ENCODE measurements around the gene BPTF. TPM values are rescaled to one million over a fixed set of nuclear protein-coding genes. Genes with fewer than 3 reads are reported as not detected.
"Not testable (repeated sequence)": the region's sequence is repeated elsewhere in the genome, so short reads cannot be mapped to it uniquely, and the experiment has no call there.

The BPTF gene
- polyA plus RNA-seq, 1 donor: 58.3 TPM

DNA sequence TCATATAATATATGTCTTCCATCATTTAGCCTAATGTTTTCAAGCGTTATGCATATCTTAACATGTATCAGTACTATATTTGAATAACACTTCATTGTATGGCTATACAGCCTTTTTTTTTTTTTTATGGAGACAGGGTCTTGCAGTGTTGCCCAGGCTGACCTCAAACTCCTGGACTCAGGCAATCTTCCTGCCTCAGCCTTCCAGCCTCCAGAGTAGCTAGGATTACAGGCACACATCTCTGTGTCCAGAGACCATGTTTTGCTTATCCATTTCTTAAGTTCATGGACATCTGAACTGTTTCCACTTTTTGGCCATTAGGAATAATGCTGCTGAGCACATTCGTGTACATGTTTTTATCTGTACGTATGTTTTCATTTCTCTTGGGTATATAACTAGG, 7.8 kb downstream of the BPTF start:
- DNase-seq (ENCODE audit: low read depth): no peak

GRCh38 chr17:67833946-67834631, 8.8 kb downstream of the BPTF start:
- no peak for DNase-seq (ENCODE audit: low read depth)

DNA sequence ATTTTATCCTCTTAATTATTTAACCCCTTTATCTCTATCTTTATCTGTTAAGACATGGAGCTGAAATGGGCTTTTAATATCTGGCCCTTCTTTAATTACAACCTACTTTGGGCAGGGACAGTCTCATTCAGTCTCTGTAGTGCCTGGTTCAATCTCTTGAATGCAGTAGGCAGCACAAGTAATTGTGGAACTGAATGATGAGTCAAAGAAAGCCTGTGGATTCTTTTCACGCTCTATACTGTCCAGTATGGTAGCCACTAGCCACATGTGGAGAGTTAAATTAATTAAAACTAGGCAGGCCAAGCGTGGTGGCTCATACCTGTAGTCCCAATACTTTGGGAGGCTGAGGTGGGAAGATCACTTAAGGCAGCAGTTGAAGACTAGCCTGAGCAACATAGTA, 9.3 kb downstream of the BPTF start:
- DNase-seq (ENCODE audit: low read depth): no peak

GRCh38 chr17:67836205-67836987, 11.1 kb downstream of the BPTF start:
- no peak for DNase-seq (ENCODE audit: low read depth)

GRCh38 chr17:67837965-67838364, 12.7 kb downstream of the BPTF start:
- DNase-seq (ENCODE audit: low read depth): no peak

- no peak for DNase-seq (ENCODE audit: low read depth)
These were observed 13.2 kb downstream of the BPTF start for GRCh38 chr17:67838538-67838937.

GRCh38 chr17:67841992-67842391, 16.7 kb downstream of the BPTF start:
- DNase-seq (ENCODE audit: low read depth): no peak

GRCh38 chr17:67842648-67843047, 17.3 kb downstream of the BPTF start:
- DNase-seq (ENCODE audit: low read depth): no peak

- DNase-seq (ENCODE audit: low read depth): no peak
These were observed 20.1 kb downstream of the BPTF start for GRCh38 chr17:67845374-67845773.

DNA sequence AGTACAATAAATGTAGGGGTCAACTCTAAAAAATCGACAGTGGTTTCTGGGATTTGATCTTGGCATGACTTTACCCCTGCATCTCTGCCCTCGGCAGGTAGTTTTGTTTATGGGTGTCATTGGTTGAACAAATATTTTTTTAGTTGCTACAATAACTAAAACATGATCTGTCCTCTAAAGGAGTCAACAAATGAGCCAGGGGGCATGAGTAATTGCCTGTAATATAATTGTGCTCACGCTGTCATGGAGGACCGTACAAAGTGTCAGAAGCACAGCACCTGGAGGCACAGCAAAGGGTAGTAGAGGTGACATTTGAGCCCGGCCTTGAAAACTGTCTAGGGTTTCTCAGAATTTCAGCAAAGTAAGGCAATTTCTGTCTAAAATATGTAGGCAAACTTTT, 22.9 kb downstream of the BPTF start:
- not testable (repeated sequence) for DNase-seq (ENCODE audit: low read depth)

DNA sequence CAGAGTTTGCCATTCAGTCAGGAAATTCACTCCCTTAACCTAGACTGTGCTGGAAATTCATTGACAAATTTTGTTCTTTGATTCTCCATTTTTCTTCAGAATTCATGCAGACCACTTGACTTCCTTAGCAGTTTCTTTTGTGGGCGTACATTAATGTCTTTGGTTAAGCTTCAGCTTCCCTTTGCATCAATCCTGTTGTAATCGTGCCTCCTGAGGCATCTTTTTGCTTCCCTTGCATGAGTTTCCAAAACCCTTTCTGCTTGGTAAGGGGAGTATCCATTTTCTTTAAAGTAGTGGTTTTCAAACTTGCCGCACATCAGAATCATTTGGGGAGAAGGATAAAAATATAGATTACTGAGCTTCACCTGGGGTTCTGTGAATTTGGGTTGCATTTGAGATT, 23.5 kb downstream of the BPTF start:
- not testable (repeated sequence) for DNase-seq (ENCODE audit: low read depth)

GRCh38 chr17:67850991-67851631, 25.8 kb downstream of the BPTF start:
- DNase-seq (ENCODE audit: low read depth): no peak

DNA sequence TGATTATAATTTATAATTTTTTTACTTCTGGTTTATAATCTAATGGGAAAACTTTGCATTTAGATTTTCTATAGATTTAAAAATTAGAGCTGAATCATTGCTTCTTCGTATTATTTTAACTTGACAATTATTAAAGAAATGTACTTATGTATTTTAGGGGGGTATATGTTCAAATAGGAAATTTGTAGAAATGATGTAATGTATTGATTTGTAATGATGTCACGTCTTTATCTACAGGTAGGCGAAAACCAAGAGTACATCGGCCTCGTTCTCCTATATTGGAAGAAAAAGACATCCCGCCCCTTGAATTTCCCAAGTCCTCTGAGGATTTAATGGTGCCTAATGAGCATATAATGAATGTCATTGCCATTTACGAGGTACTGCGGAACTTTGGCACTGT, 28.4 kb downstream of the BPTF start:
- no peak for DNase-seq (ENCODE audit: low read depth)

DNA sequence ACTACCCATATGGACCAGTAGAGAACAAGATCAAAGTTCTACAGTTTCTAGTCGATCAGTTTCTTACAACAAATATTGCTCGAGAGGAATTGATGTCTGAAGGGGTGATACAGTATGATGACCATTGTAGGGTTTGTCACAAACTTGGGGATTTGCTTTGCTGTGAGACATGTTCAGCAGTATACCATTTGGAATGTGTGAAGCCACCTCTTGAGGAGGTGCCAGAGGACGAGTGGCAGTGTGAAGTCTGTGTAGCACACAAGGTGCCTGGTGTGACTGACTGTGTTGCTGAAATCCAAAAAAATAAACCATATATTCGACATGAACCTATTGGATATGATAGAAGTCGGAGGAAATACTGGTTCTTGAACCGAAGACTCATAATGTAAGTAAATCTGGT, 29.1 kb downstream of the BPTF start:
- DNase-seq (ENCODE audit: low read depth): no peak

DNA sequence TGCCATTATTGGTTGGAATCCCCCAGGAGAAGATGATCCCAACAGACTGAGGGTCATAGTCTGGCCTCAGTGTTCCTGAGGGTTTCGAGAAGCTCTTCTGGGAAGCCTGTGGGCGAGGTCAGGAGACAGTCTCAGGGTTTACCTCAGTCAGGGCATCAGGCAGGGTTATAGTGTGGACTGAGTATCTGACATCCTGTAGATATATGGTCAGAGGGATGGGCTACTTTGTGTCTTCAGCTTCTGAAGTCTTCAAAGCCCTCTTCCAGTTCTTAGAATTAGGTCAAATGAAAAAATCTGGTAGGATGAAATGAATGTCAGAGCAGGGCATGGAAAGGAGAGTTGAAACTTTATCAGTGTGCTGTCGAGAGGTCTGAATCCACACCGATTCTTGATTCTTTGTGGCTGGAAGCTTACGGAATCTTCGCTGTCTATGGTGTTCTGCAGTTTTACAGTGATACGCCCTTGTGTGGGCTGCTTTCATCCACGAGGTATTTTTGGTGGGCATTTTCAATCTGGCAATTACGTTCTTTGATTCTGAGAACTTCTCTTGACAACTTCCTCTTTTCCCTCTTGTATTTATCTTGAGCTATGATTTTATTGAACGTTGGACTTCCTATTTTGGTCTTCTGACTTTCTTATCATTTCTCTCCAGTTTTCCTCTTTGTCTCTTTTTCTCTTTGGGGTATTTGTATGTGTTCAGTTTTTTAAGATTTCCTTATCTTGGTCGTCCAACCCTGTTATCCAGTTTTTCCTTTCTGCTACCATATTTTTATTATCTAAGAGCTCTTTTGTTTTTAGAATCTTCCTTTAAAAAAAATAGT, 30.4 kb downstream of the BPTF start:
- no peak for DNase-seq (ENCODE audit: low read depth)

DNA sequence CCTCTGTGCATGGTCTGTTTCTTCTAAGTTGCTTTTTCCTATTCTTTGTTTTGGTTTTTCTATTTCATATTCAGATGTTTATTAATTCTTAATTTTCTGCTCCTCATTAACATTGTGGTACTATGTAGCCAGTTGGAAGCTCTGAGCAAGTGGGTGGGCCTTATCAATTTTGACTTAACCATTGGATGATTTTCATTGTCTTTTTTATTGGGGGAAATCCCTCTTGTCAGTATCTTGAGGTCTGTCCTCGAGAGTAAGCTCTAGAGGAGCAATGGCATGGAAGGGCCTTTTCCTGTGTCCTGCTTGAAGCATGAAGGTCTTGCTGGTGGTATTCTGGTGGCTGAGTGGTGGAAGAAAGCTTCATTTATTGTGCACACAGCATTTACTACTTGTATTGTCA, 31.1 kb downstream of the BPTF start:
- DNase-seq (ENCODE audit: low read depth): not testable (repeated sequence)

DNA sequence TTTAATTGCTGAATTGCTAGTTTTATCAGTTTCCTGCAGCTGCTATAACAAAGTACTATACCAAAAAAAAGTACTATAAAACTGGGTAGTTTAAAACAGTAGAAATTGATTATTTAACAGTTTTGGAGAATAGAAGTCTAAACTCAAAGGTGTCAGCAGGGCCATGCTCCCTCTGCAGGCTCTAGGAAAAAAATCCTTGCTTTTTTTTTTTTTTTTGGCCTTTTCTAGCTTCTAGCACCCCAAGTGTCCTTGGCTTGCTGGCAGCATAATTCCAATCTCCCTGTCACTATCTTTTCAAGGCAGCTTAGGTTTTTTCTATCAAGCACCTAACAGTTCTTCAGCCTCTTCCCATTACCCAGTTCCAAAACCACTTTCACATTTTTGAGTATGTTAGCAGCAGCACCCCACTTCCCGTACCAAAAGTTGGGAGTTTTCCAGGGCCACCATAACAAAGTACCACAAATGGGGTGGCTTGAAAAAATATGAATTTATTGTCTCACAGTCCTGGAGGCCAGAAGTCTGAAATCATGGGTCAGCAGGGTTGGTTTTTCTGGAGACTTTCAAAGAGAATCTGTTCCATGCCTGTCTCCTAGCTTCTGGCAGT, 37.4 kb downstream of the BPTF start:
- DNase-seq (ENCODE audit: low read depth): no peak

GRCh38 chr17:67863624-67864247, 38.4 kb downstream of the BPTF start:
- DNase-seq (ENCODE audit: low read depth): no peak

DNA sequence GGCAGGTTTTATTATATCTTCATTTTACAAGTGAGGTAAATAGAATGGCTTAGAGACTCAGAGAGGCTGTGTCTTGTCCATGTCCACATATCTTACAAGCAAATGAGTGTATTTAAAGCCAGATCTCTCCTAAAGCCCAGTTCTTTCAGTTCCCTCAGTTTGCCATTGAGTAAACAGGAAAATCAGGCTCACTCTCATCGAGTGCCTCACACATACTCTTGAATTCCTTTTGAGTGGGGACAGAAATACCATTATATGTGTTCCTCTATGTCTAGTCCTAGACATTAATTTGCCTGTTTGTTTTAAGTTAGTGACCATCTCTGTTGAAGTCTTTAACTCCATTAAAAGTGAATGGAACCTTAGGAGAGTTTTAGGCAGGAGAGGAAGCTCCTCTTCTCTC, 40.1 kb downstream of the BPTF start:
- DNase-seq (ENCODE audit: low read depth): no peak

DNA sequence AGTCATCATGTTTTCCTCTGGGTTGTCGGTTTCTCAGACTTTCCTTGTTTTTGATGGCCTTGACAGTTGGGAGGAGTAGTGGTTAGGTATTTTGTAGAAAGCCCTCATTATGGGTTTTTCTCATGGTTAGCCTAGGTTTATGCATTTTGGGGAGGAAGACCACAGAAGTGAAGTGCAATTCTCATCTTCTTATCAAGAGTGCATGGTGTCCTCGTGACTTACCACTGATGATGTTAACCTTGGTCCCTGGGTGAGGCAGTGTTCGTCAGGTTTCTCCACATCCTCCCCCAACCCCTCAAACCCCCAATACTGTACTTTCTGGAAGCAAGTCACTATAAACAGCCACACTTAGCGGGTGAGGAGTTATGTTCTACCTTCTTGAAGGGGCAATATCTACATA, 42.3 kb downstream of the BPTF start:
- DNase-seq (ENCODE audit: low read depth): no peak

GRCh38 chr17:67868176-67868575, 42.9 kb downstream of the BPTF start:
- DNase-seq (ENCODE audit: low read depth): no peak
